Measurements from ENCODE around the gene NACAD.

The NACAD gene

GRCh38 chr7:45067582-45067981 is 21.2 kb downstream of the NACAD start:
- no peak for DNase-seq
- Mint-ChIP-seq H3K9me3 (no peaks in the 10 kb centered on the region), H3K27me3 (no peaks in the 10 kb centered on the region), H3K27ac (no peak overlapping the region), H3K4me1 (peaks cover 12% of the 10 kb centered on the region), H3K4me3 (no peak overlapping the region), H3K36me3 (ENCODE audit: low read depth) (peaks cover 23% of the 10 kb centered on the region)
- ATAC-seq: no peak

GRCh38 chr7:45066409-45066808 is 22.4 kb downstream of the NACAD start:
- Mint-ChIP-seq H3K4me3 (no peak overlapping the region), H3K9me3 (no peaks in the 10 kb centered on the region), H3K4me1 (peaks cover 23% of the 10 kb centered on the region), H3K27me3 (no peaks in the 10 kb centered on the region), H3K36me3 (ENCODE audit: low read depth) (peaks cover 28% of the 10 kb centered on the region), H3K27ac (no peak overlapping the region)
- ATAC-seq (no peak), DNase-seq (no peak)

GRCh38 chr7:45065031-45065995 is 23.5 kb downstream of the NACAD start:
- no peaks in the 10 kb centered on the region for H3K27me3 Mint-ChIP-seq
- ATAC-seq: no peak
- no peaks in the 10 kb centered on the region for H3K9me3 Mint-ChIP-seq
- H3K4me3 Mint-ChIP-seq: no peak overlapping the region
- no peak overlapping the region for H3K27ac Mint-ChIP-seq
- DNase-seq: no peak
- H3K4me1 Mint-ChIP-seq: peaks cover 33% of the 10 kb centered on the region
- H3K36me3 Mint-ChIP-seq (ENCODE audit: low read depth): peaks cover 28% of the 10 kb centered on the region

GRCh38 chr7:45064047-45064725 is 24.6 kb downstream of the NACAD start:
- peaks cover 25% of the 10 kb centered on the region for H3K36me3 Mint-ChIP-seq (ENCODE audit: low read depth)
- ATAC-seq (no peak), DNase-seq (no peak)
- H3K9me3 Mint-ChIP-seq: no peaks in the 10 kb centered on the region
- H3K4me1 Mint-ChIP-seq: peaks cover 42% of the 10 kb centered on the region
- peak overlapping the region; percentile 21 for H3K27ac Mint-ChIP-seq
- H3K4me3 Mint-ChIP-seq: no peak overlapping the region
- no peaks in the 10 kb centered on the region for H3K27me3 Mint-ChIP-seq

GRCh38 chr7:45061806-45062425 is 26.9 kb downstream of the NACAD start:
- Mint-ChIP-seq H3K4me3 (no peak overlapping the region), H3K27ac (peak overlapping the region; percentile 77), H3K9me3 (no peaks in the 10 kb centered on the region), H3K36me3 (ENCODE audit: low read depth) (peaks cover 27% of the 10 kb centered on the region), H3K4me1 (peaks cover 54% of the 10 kb centered on the region), H3K27me3 (no peaks in the 10 kb centered on the region)
- no peak for ATAC-seq
- DNase-seq: no peak

GRCh38 chr7:45061352-45061751 is 27.4 kb downstream of the NACAD start:
- Mint-ChIP-seq H3K27ac (peak overlapping the region; percentile 77), H3K27me3 (no peaks in the 10 kb centered on the region), H3K4me1 (peaks cover 57% of the 10 kb centered on the region), H3K9me3 (no peaks in the 10 kb centered on the region), H3K4me3 (no peak overlapping the region), H3K36me3 (ENCODE audit: low read depth) (peaks cover 27% of the 10 kb centered on the region)
- DNase-seq: no peak
- ATAC-seq: no peak

- Mint-ChIP-seq H3K9me3 (peaks cover 6% of the 10 kb centered on the region), H3K4me1 (peaks cover 65% of the 10 kb centered on the region), H3K27ac (peak overlapping the region; percentile 0), H3K36me3 (ENCODE audit: low read depth) (peaks cover 29% of the 10 kb centered on the region), H3K4me3 (no peak overlapping the region), H3K27me3 (no peaks in the 10 kb centered on the region)
- ATAC-seq: no peak
- no peak for DNase-seq
These were observed 28.5 kb downstream of the NACAD start for GRCh38 chr7:45060295-45060694.

GRCh38 chr7:45057878-45058277 is 30.9 kb downstream of the NACAD start:
- DNase-seq (no peak), ATAC-seq (no peak)
- no peak overlapping the region for H3K27ac Mint-ChIP-seq
- H3K9me3 Mint-ChIP-seq: peaks cover 6% of the 10 kb centered on the region
- no peak overlapping the region for H3K4me3 Mint-ChIP-seq
- H3K27me3 Mint-ChIP-seq: no peaks in the 10 kb centered on the region
- peaks cover 76% of the 10 kb centered on the region for H3K4me1 Mint-ChIP-seq
- peaks cover 30% of the 10 kb centered on the region for H3K36me3 Mint-ChIP-seq (ENCODE audit: low read depth)

GRCh38 chr7:45055594-45056219 is 33.1 kb downstream of the NACAD start:
- H3K9me3 Mint-ChIP-seq: peaks cover 6% of the 10 kb centered on the region
- H3K27me3 Mint-ChIP-seq: no peaks in the 10 kb centered on the region
- peak overlapping the region; percentile 68 for H3K27ac Mint-ChIP-seq
- DNase-seq (no peak), ATAC-seq (peak; percentile 15)
- H3K4me1 Mint-ChIP-seq: peaks cover 63% of the 10 kb centered on the region
- no peak overlapping the region for H3K4me3 Mint-ChIP-seq
- H3K36me3 Mint-ChIP-seq (ENCODE audit: low read depth): peaks cover 24% of the 10 kb centered on the region

GRCh38 chr7:45055016-45055415 is 33.8 kb downstream of the NACAD start:
- ATAC-seq (no peak), DNase-seq (no peak)
- Mint-ChIP-seq H3K4me3 (no peak overlapping the region), H3K27me3 (no peaks in the 10 kb centered on the region), H3K4me1 (peaks cover 61% of the 10 kb centered on the region), H3K27ac (peak overlapping the region; percentile 52), H3K36me3 (ENCODE audit: low read depth) (peaks cover 28% of the 10 kb centered on the region), H3K9me3 (peaks cover 6% of the 10 kb centered on the region)

GRCh38 chr7:45054442-45054841 is 34.3 kb downstream of the NACAD start:
- Mint-ChIP-seq H3K27me3 (no peaks in the 10 kb centered on the region), H3K36me3 (ENCODE audit: low read depth) (peaks cover 30% of the 10 kb centered on the region), H3K27ac (peak overlapping the region; percentile 52), H3K9me3 (peaks cover 6% of the 10 kb centered on the region), H3K4me1 (peaks cover 56% of the 10 kb centered on the region), H3K4me3 (no peak overlapping the region)
- DNase-seq (no peak), ATAC-seq (no peak)

- no peak for ATAC-seq
- H3K4me1 Mint-ChIP-seq: peaks cover 54% of the 10 kb centered on the region
These were observed 34.8 kb downstream of the NACAD start for GRCh38 chr7:45053941-45054340.

GRCh38 chr7:45053401-45053800 is 35.4 kb downstream of the NACAD start:
- Mint-ChIP-seq H3K9me3 (peaks cover 6% of the 10 kb centered on the region), H3K27me3 (no peaks in the 10 kb centered on the region), H3K36me3 (ENCODE audit: low read depth) (peaks cover 30% of the 10 kb centered on the region), H3K4me3 (no peak overlapping the region), H3K4me1 (peaks cover 57% of the 10 kb centered on the region), H3K27ac (no peak overlapping the region)
- DNase-seq (no peak), ATAC-seq (no peak)

More at GRCh38 chr7:45053941-45054340, 34.8 kb downstream of the NACAD start:
- peaks cover 6% of the 10 kb centered on the region for H3K9me3 Mint-ChIP-seq
- no peak overlapping the region for H3K27ac Mint-ChIP-seq
- H3K36me3 Mint-ChIP-seq (ENCODE audit: low read depth): peaks cover 31% of the 10 kb centered on the region
- no peak for DNase-seq
- H3K4me3 Mint-ChIP-seq: no peak overlapping the region
- no peaks in the 10 kb centered on the region for H3K27me3 Mint-ChIP-seq

- Mint-ChIP-seq H3K9me3 (peaks cover 6% of the 10 kb centered on the region), H3K4me3 (no peak overlapping the region), H3K27me3 (no peaks in the 10 kb centered on the region), H3K27ac (peak overlapping the region; percentile 69), H3K4me1 (peaks cover 54% of the 10 kb centered on the region), H3K36me3 (ENCODE audit: low read depth) (peaks cover 33% of the 10 kb centered on the region)
- ATAC-seq: no peak
- no peak for DNase-seq
These were observed 36.8 kb downstream of the NACAD start for GRCh38 chr7:45052011-45052410.
